Left forelimb (tissue), 1 donor: ENCODE results near the gene LMF1.
"Not testable (repeated sequence)": the region's sequence is repeated elsewhere in the genome, so short reads cannot be mapped to it uniquely, and the experiment has no call there.

Source experiments
- DNase-seq: peaks from one replicate; pipeline ENCODE4 v3.0.0-alpha.2; 2018; ENCODE audit warnings: low spot score

Gene LMF1

DNA sequence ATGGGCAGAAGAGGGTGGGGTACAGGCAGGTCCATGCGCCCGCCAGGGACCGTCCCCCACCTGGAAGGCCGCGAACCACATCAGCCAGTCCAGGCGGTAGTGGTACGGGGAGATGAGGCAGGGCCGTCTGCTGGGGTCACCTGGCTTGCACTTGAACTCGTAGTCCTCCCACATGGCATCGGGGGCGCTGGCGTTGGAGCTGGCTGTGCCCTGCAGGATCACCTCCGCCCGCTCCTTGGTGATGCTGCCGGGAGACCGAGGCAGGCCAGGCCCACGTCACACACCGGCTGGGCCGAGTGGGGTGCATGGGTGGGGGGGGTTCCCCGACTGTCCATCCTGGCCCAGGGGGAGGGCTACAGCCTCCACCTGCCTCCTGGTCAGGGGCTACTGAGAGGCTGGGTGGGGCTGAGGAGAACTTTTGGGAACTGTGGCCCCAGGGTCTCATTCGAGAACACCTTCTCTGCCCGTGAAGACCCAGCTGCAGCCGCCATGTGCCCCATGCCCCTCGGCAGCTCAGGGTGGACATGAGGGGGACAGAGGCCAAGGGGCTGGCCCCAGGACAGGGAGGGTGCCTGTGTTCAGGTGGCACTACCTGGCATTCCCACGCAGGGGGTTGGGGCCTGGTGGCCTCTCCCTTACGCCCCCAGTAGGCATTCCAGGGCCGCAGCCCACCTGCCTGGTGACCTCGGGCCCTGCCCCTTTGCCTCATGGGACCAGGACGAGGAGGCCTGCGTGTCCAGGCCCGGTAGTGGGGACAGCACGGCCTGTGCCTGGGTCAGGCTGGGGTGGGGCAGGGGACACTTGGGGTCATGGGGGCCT lies 100.8 kb downstream of the LMF1 start:
- no peak for DNase-seq

DNA sequence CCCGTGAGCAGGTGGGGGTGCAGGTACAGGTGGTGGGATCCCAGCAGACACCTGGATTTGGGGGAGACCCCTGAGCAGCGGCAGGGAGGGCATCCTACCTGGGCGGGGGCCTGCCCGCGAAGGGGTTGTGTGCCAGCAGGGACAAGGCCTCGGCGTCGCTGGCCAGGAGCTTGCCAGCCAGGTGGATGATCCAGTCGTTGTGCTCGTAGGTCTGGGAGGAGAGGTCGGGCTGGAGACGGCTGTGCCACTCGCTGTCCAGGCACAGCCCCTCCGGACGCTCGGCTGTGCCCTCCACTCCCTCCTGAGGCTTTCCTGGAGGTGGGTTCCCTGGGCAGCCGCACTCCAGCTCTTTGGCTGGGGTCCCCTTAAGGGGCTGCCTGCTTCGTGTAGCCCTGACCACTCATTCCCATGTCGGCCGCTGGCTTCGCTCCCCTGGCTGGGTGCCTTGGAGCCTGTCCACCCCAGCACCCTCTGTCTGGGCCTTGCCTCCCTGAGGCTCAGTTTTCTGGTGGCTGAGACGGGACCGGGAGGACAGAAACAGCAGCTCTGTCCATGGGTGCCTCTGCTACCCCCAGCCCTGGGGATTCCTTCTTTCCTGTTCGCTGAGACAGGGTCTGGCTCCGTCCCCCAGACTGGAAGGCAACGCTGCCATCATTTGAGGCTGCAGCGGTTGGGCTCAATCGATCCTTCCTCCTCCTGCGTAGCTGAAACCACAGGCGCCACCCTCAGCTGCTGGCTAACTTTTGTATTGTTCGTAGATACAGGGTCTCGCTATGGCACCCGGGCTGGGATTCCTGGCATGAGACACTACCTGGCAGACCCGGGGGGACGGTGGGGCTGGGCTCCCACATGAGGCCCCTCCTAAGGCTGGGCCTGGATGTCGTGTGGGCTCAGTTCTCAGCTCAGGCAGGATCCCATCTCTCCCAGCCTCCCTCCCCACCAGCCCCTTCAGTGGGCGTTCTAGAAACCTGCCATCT lies 101.7 kb downstream of the LMF1 start:
- no peak for DNase-seq

DNA sequence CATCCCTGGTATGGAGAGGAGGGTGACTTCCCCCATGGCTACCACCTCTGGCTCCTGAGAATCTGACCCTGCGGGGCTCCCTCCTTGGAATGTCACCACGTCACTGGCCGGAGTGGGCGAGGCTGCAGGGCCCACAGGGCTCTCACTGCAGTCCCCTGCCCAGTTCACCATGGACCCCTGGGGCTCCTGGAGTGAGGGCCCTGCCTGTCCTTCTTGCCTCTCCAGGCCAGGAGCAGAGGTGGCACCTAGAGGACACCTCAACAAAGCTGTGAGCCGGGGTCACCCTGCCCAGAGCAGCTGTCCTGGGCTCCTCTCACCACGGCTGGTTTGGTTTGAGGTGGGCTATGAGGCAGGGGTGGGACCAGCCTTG lies 102.4 kb downstream of the LMF1 start:
- DNase-seq, result no peak

DNA sequence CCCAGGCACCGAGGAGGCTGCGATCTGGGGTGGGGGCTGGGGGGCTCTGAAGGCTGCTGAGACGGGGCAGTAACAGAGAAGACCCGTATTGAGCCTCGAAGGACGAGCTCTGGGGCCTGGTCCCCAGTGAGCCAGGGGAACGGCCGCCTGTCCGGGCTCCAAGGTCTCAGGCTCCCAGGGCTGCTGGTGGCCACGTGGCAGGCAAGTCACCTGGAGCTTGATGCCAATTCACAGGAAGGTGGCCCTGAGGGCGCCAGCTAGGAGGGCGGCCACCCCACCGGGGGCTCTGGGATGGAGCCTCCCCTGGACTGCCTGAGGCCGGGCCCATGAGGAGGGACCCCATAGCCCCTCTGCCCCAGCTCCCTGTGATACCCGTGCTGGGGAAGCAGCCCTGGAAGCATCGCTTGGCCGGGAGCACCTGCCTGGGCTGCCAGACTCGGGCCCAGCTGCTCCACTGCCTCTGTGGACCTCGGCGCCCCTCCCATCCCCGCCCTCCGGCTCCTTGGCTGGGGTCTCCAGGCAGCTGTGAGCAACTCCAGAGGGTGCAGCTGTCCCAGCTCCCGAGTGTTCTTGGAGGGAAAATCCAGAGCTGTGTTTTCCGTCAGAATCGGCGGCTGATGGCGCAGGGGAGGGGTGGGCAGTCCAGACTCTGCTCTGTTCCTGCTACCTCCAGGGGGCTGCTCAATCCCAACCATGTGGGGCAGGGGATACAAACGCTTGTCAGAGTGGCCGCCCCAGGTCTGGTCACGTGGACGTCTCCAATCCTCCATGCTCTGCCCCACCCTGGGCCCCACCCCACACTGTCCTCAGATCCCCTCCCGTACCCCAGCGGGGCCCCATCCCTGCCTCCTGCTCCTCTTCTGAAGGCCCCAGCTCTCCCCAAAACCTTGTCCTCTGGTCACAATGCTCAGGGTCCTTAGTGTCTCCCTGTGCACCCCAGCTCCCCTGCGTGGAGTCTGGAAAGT lies 103.1 kb downstream of the LMF1 start:
- no peak for DNase-seq

DNA sequence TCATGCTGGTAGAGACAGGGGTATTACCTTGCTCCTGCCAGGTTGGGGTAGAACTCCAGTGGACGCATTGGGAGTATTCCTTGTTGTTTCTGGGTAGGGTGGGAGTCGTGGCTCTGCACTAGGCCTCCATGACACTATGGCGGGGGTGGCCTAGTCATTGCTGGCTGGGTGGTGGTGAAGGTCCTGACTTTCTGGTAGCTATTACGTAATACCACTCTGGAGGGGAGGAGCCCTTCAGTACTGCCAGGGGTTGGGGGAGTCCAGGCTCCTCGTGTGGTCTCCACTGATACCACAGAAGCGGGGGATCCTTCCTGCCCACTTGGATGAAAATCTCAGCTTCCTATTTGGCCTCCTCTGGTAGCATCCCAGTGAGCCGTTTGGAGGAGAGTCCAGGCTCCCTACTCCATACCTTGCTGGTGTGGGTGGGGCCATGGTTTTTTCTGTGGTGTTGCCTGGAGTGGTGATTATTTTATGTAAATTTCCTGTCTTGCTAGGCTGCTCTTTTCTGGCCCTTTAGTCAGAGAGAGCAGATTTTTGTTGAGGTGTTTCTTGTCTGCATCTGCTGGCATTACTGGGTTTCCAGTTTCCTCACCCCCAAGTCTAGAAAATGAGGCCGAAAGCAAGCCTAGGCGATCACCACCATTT lies 104.4 kb downstream of the LMF1 start:
- no peak for DNase-seq

- no peak for DNase-seq
Observed at GRCh38 chr16:865026-865425, 105.8 kb downstream of the LMF1 start.

DNA sequence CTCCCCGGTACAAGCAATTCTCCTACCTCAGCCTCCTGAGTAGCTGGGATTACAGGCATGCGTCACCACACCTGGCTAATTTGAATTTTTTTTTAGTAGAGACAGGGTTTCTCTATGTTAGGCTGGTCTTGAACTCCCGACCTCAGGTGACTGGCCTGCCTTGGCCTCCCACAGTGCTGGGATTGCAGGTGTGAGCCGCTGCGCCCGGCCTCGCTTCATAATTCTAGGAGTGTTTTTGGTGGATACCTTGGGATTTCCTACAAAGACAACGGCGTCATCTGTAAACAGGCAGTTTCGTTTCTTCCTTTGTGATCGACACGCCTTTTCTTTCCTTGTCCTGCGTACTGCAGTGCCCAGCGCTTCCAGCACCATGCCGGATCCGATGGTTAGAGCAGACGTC lies 109.3 kb downstream of the LMF1 start:
- no peak for DNase-seq

GRCh38 chr16:860891-861290 lies 109.9 kb downstream of the LMF1 start:
- no peak for DNase-seq

DNA sequence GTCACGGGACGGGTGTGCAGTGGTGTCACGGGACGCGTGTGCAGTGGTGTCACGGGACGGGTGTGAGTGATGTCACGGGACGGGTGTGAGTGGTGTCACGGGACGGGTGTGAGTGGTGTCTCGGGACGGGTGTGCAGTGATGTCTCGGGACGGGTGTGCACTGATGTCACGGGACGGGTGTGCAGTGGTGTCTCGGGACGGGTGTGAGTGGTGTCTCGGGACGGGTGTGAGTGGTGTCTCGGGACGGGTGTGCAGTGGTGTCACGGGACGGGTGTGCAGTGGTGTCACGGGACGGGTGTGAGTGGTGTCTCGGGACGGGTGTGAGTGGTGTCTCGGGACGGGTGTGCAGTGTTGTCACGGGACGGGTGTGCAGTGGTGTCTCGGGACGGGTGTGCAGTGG lies 111.8 kb downstream of the LMF1 start:
- DNase-seq, result not testable (repeated sequence)

DNA sequence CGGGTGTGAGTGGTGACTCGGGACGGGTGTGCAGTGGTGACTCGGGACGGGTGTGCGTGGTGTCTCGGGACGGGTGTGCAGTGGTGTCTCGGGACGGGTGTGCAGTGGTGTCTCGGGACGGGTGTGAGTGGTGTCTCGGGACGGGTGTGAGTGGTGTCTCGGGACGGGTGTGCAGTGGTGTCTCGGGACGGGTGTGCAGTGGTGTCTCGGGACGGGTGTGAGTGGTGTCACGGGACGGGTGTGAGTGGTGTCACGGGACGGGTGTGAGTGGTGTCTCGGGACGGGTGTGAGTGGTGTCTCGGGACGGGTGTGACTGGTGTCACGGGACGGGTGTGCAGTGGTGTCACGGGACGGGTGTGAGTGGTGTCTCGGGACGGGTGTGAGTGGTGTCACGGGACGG lies 112.3 kb downstream of the LMF1 start:
- DNase-seq, result not testable (repeated sequence)

GRCh38 chr16:856811-857210 lies 114.0 kb downstream of the LMF1 start:
- DNase-seq, result no peak

GRCh38 chr16:856101-856500 lies 114.7 kb downstream of the LMF1 start:
- no peak for DNase-seq

- DNase-seq, result no peak
Observed at GRCh38 chr16:855471-855870, 115.3 kb downstream of the LMF1 start.

GRCh38 chr16:854808-855410 lies 115.9 kb downstream of the LMF1 start:
- DNase-seq, result no peak

DNA sequence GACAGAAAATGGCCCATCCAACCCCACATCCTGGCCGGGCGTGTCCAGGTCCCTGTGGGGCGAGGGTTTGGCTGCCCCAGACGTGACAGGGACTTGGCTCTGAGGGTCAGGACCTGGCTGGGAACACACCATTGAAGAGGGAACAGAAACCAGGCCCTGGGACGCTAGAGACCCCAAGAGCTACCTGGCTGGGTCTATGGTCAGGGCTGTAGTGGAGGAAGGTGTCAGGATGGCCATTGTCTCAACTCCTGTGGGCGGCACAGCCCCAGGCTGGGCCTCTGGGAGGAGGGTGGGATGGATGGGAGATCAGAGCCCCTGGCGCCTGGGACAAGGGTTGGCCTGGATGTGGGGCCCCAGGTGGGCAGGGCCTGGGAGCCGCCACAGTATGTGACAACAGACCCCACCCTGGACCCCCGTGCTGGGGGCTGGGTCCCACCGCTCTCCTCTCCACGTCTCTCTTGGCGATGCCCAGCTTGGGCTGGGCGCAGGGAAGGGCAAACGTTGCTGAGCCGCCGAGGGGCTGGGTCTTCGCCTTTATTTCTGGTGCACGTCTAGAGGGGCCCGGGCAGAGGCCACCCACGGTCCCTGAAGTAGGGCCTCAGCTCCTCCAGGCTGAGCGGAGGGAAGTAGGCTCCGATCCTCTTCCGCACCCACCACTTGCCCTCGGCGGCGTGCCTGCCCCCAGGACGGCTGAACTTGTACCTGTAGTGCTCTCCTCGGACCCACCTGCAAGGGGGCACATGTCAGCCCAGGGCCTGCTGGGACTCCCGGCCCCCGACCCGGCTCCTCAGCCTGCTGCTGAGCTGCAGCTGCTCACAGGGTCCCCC lies 116.6 kb downstream of the LMF1 start:
- no peak for DNase-seq

DNA sequence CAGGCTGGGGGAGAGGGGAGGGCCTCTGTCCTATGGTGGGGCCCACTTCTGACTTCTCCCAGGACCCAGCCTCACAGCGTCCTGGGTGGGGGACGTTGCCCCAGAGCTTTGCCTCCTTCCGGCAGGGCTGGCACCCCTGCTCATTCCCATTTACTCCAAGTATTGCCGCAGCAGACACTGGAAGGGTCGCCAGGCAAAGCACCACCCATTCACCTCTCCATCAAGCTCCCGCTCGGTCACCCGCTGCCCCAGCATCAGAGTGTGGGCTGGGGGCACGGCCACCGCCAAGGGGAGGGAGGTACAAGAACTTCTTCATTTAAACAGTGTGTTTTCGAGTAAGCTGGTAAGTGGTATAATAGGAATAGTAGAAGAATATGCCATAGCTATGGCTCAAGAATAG lies 117.5 kb downstream of the LMF1 start:
- no peak for DNase-seq

- DNase-seq, result no peak
Observed at GRCh38 chr16:852451-853185, 118.2 kb downstream of the LMF1 start.

GRCh38 chr16:851871-852270 lies 118.9 kb downstream of the LMF1 start:
- no peak for DNase-seq

DNA sequence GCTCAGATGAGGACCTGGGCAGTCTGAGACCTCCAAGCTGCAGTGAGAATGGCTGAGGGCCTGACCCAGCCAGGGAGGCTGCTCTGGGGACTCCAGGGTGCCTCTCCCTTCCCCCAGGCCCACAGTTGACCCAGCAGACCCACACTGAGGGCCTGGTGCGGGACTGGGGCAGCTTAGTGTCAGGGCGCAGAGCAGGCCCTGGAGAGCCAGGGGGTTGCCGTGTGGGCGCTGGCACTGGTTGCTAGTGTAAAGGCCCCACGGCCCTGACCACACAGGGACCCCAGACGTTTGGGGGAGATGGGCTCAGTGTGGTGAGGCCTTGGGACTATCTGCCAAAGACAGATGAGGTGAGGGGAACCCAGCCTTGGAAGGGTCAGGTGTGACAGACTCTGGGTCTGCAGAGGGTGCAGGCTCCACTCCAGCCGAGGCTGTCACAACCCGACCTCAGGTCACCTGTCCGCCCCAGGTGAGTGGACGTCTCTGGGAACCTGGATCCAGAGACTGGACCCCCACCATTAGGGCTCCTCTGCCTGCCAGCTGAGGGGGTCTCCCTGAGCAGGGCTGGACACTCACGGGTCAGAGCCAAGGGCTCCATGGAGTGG lies 119.5 kb downstream of the LMF1 start:
- no peak for DNase-seq
